ENCODE measurements around the gene CHFR. TPM values are rescaled to one million over a fixed set of nuclear protein-coding genes. Genes with fewer than 3 reads are reported as not detected.

CHFR gene
- total RNA-seq, 4 donors from 2014 or later: 36.1 to 58.6 (median 39.8) TPM

DNA sequence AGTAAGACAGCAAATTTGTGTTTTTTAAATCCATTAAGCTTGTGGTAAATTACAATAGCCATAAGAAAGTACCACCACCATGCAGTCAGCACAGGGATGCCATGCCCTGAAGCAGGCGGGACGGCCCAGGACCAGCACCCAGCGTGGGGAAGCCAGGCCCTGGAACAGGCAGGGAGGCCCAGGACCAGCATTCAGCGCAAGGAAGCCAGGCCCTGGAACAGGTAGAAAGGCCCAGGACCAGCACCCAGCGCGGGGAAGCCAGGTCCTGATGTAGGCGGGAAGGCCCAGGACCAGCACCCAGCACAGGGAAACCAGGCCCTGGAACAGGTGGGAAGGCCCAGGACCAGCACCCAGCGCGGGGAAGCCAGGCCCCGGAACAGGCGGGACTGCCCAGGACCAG lies 13.2 kb downstream of the CHFR start:
- WGBS, 2 donors: 97 to 98% methylated on average over 10 to 11 of the region's 11 CpGs
- Histone ChIP-seq H3K27me3 (no peaks in the 10 kb centered on the region), H3K36me3 (peaks cover 0 to 90% (median 7%) of the 10 kb centered on the region in 3 donors), H3K4me1 (no peaks in the 10 kb centered on the region), H3K9me3 (no peaks in the 10 kb centered on the region), H3K27ac (no peak overlapping the region), H3K4me3 (no peak overlapping the region)
- TF ChIP-seq POLR2A (IDR thresholded peaks at IDR 0.05): no peak
- no peak for TF ChIP-seq EP300 (IDR thresholded peaks at IDR 0.05)
- TF ChIP-seq, protein P1, sequence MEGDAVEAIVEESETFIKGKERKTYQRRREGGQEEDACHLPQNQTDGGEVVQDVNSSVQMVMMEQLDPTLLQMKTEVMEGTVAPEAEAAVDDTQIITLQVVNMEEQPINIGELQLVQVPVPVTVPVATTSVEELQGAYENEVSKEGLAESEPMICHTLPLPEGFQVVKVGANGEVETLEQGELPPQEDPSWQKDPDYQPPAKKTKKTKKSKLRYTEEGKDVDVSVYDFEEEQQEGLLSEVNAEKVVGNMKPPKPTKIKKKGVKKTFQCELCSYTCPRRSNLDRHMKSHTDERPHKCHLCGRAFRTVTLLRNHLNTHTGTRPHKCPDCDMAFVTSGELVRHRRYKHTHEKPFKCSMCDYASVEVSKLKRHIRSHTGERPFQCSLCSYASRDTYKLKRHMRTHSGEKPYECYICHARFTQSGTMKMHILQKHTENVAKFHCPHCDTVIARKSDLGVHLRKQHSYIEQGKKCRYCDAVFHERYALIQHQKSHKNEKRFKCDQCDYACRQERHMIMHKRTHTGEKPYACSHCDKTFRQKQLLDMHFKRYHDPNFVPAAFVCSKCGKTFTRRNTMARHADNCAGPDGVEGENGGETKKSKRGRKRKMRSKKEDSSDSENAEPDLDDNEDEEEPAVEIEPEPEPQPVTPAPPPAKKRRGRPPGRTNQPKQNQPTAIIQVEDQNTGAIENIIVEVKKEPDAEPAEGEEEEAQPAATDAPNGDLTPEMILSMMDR (IDR thresholded peaks at IDR 0.05): no peak
- DNase-seq (ENCODE audit: low spot score in 2 of 2): no peak

DNA sequence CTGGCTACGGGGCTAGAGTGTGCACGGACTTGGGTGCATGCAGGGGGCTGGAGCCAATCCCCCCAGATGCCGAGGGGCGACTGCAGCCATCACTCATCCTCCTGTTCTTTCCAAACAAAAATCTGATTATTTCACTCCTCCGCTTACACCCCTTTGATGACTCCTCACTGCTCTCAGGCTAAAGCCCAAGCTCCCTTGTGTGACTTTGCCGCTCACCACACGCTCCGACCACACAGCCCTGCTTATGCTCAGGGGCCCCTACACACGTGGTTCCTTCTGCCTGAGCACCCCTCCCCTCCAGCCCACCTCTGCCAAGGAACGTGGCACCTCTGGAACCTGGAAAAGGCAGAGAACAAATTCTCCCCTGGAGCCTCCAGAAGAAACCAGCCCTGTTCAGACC lies 13.7 kb downstream of the CHFR start:
- no peak for TF ChIP-seq POLR2A (IDR thresholded peaks at IDR 0.05)
- TF ChIP-seq EP300 (IDR thresholded peaks at IDR 0.05): no peak
- TF ChIP-seq, protein P1 (IDR thresholded peaks at IDR 0.05): no peak
- H3K4me3 ChIP-seq: no peak overlapping the region
- H3K4me1 ChIP-seq: no peaks in the 10 kb centered on the region
- peaks cover 0 to 93% (median 7%) of the 10 kb centered on the region in 3 donors for H3K36me3 ChIP-seq
- H3K27ac ChIP-seq: no peak overlapping the region
- DNase-seq (ENCODE audit: low spot score in 2 of 2): no peak
- H3K9me3 ChIP-seq: no peaks in the 10 kb centered on the region
- 87 to 89% methylated on average over 10 of the region's 10 CpGs for WGBS, 2 donors
- no peaks in the 10 kb centered on the region for H3K27me3 ChIP-seq

DNA sequence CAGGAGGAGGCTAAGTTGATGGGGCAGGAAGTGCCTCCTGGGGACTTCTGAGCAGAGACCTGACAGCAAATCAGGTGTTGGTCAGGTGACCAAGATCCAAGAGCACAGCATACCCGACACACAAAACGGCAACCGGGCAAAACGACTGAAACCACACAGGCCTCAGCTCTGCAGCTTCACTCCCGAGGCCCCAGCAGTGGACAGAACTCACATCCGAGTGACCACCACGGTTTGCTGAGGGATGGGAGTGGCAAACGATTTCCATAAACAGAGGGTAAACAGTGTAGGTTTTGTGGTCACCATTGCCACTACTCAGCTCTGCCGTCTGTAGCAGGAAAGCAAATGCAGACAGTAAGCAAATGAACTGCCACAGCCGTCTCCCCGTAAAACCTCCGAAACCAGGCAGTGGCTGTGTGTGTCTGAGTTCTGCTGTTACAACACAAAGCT lies 14.4 kb downstream of the CHFR start:
- H3K36me3 ChIP-seq: peaks cover 0 to 98% (median 7%) of the 10 kb centered on the region in 3 donors
- no peaks in the 10 kb centered on the region for H3K9me3 ChIP-seq
- H3K27ac ChIP-seq: no peak overlapping the region
- H3K4me3 ChIP-seq: no peak overlapping the region
- DNase-seq (ENCODE audit: low spot score in 2 of 2): no peak
- TF ChIP-seq POLR2A (IDR thresholded peaks at IDR 0.05): no peak
- no peak for TF ChIP-seq EP300 (IDR thresholded peaks at IDR 0.05)
- TF ChIP-seq, protein P1 (IDR thresholded peaks at IDR 0.05): no peak
- H3K4me1 ChIP-seq: no peaks in the 10 kb centered on the region
- H3K27me3 ChIP-seq: no peaks in the 10 kb centered on the region
- 82 to 85% methylated on average over 12 of the region's 12 CpGs for WGBS, 2 donors

DNA sequence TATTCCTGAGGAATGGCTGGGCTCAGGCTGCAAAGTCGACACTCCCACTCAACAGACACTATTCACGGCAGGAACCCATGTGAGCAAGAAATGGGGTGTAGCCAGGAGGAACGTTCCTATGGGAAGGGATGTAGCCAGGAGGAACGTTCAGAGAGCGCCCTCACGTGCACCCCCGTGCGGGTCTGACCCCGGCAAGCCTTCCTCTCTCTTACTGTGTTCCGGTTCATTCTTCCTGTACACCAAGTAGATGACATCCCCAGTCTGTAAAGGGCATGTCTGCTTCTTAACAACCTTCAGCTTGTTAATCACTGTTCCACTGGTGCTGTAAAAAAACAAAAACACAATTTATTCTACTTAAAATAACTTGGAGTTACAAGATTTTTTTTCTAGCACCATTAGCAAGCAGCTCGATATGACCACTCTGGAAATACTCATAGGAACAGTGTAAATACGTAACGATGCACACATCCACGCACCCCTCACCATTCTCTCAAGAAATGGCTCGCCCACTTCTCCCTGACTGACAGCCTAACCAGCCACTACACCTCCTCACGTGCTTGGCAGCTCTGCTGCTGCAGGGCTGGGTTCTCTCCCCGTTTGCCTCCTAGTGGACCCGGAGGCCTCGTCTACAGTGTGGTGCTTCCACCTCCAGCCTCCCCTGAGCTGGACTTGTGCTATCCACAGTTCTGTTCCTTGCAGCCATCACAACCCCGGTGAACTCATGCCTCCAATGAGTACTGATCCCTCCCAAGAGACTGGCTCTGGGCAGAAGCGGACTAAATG lies 15.1 kb downstream of the CHFR start:
- no peaks in the 10 kb centered on the region for H3K9me3 ChIP-seq
- no peaks in the 10 kb centered on the region for H3K27me3 ChIP-seq
- peaks cover 0 to 98% (median 7%) of the 10 kb centered on the region in 3 donors for H3K36me3 ChIP-seq
- H3K27ac ChIP-seq: no peak overlapping the region
- no peaks in the 10 kb centered on the region for H3K4me1 ChIP-seq
- no peak overlapping the region for H3K4me3 ChIP-seq
- no peak for DNase-seq (ENCODE audit: low spot score in 2 of 2)
- 87 to 92% methylated on average over 21 of the region's 21 CpGs for whole genome bisulfite sequencing, 2 donors
- TF ChIP-seq, protein P1 (IDR thresholded peaks at IDR 0.05): no peak
- TF ChIP-seq POLR2A (IDR thresholded peaks at IDR 0.05): no peak
- TF ChIP-seq EP300 (IDR thresholded peaks at IDR 0.05): no peak

DNA sequence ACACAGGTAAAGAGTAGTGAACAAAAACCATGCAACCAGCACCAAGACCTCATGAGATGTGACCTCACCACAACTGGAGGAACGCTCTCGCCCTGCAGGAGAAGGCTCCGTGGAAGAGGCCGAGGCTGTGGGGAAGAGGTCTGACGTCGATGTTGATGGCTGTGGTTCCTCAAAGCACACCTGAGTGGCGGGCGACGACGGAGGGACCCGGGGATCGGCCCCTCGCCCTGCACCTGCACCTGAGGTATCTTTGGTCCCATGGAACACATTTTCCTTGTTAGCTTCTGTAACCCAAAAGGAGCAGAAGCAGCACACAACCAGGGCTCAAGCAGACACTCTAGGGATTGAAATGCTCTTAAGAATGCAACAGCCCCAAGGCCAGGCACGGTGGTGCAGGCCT lies 17.9 kb downstream of the CHFR start:
- Histone ChIP-seq H3K27ac (no peak overlapping the region), H3K27me3 (no peaks in the 10 kb centered on the region), H3K36me3 (peaks cover 0 to 90% (median 13%) of the 10 kb centered on the region in 3 donors), H3K4me1 (no peaks in the 10 kb centered on the region), H3K4me3 (no peak overlapping the region), H3K9me3 (no peaks in the 10 kb centered on the region)
- DNase-seq (ENCODE audit: low spot score in 2 of 2): no peak
- 92 to 96% methylated on average over 14 of the region's 14 CpGs for WGBS, 2 donors
- TF ChIP-seq POLR2A (IDR thresholded peaks at IDR 0.05): no peak
- TF ChIP-seq, protein P1 (IDR thresholded peaks at IDR 0.05): no peak
- no peak for TF ChIP-seq EP300 (IDR thresholded peaks at IDR 0.05)

All from tibial nerve (tissue), 4 donors.